ENCODE results near the gene CFAP61.
A peak's percentile ranks its signal among the peaks of the same experiment; 100 is the strongest.

Gene CFAP61

GRCh38 chr20:20160520-20160919 is 108.2 kb downstream of the CFAP61 start:
- POLR2A ChIA-PET: no interaction called here
- no peak for TF ChIP-seq ZNF23 (tag by site-specific recombination; IDR thresholded peaks at IDR 0.05; ENCODE audit: borderline replicate concordance)
- Histone ChIP-seq H3K4me1 (ENCODE audit: control insufficient read depth, insufficient read depth, low read length) (no peaks in the 10 kb centered on the region), H3K36me3 (ENCODE audit: control insufficient read depth in 2 of 2, insufficient read depth in 1 of 2, low read length in 2 of 2) (no peaks in the 10 kb centered on the region), H3K9me3 (ENCODE audit: control insufficient read depth, insufficient read depth, low read depth, low read length) (no peaks in the 10 kb centered on the region), H3K27ac (ENCODE audit: extremely low read depth, low read depth, low read length) (no peak overlapping the region), H3K4me3 (ENCODE audit: low read depth, low read length) (no peak overlapping the region)
- CTCF ChIA-PET: no interaction called here

- ChIA-PET POLR2A (no interaction called here), CTCF (interaction anchor here (0.5 kb wide), 1 partner anchor 40 kb away, joined by 4 read pairs; no protein-coding TSS in a partner anchor)
- Histone ChIP-seq H3K36me3 (ENCODE audit: control insufficient read depth in 2 of 2, insufficient read depth in 1 of 2, low read length in 2 of 2) (no peaks in the 10 kb centered on the region), H3K9me3 (ENCODE audit: control insufficient read depth, insufficient read depth, low read depth, low read length) (no peaks in the 10 kb centered on the region), H3K4me3 (ENCODE audit: low read depth, low read length) (no peak overlapping the region), H3K27ac (ENCODE audit: extremely low read depth, low read depth, low read length) (no peak overlapping the region), H3K4me1 (ENCODE audit: control insufficient read depth, insufficient read depth, low read length) (no peaks in the 10 kb centered on the region)
- no peak for TF ChIP-seq ZNF112 (tag by site-specific recombination; IDR thresholded peaks at IDR 0.05)
- TF ChIP-seq ZNF560 (tag by site-specific recombination; IDR thresholded peaks at IDR 0.05; ENCODE audit: borderline replicate concordance): no peak
- TF ChIP-seq RBAK (tag by site-specific recombination; IDR thresholded peaks at IDR 0.05): no peak
- TF ChIP-seq ZNF660 (tag by site-specific recombination; IDR thresholded peaks at IDR 0.05): no peak
- no peak for TF ChIP-seq ZNF223 (tag by site-specific recombination; IDR thresholded peaks at IDR 0.05)
Measured at GRCh38 chr20:20161611-20162010, 109.3 kb downstream of the CFAP61 start.

GRCh38 chr20:20167698-20168097 is 115.4 kb downstream of the CFAP61 start:
- POLR2A ChIA-PET: no interaction called here
- no peaks in the 10 kb centered on the region for H3K36me3 ChIP-seq (ENCODE audit: control insufficient read depth in 2 of 2, insufficient read depth in 1 of 2, low read length in 2 of 2)
- CTCF ChIA-PET: interaction anchor here (0.6 kb wide), 1 partner anchor 14 kb away, joined by 5 read pairs; no protein-coding TSS in a partner anchor
- no peak overlapping the region for H3K27ac ChIP-seq (ENCODE audit: extremely low read depth, low read depth, low read length)
- no peak overlapping the region for H3K4me3 ChIP-seq (ENCODE audit: low read depth, low read length)
- no peaks in the 10 kb centered on the region for H3K9me3 ChIP-seq (ENCODE audit: control insufficient read depth, insufficient read depth, low read depth, low read length)
- H3K4me1 ChIP-seq (ENCODE audit: control insufficient read depth, insufficient read depth, low read length): no peaks in the 10 kb centered on the region
- TF ChIP-seq ZSCAN30 (tag by site-specific recombination; IDR thresholded peaks at IDR 0.05): no peak
- TF ChIP-seq ZNF266 (tag by site-specific recombination; IDR thresholded peaks at IDR 0.05; ENCODE audit: low read depth): no peak
- no peak for TF ChIP-seq ZNF23 (tag by site-specific recombination; IDR thresholded peaks at IDR 0.05; ENCODE audit: borderline replicate concordance)
- no peak for TF ChIP-seq EGR2 (tag by site-specific recombination; IDR thresholded peaks at IDR 0.05; ENCODE audit: low read depth)
- TF ChIP-seq INSM2 (tag by site-specific recombination; IDR thresholded peaks at IDR 0.05): no peak
- TF ChIP-seq ZFP69B (tag by site-specific recombination; IDR thresholded peaks at IDR 0.05): no peak
- TF ChIP-seq PATZ1 (tag by site-specific recombination; IDR thresholded peaks at IDR 0.05): no peak

- ChIA-PET POLR2A (no interaction called here), CTCF (interaction anchor here (0.6 to 1.1 kb wide), 2 partner anchors 11 kb away, joined by 3 to 5 read pairs; no protein-coding TSS in a partner anchor)
- no peaks in the 10 kb centered on the region for H3K9me3 ChIP-seq (ENCODE audit: control insufficient read depth, insufficient read depth, low read depth, low read length)
- no peak overlapping the region for H3K27ac ChIP-seq (ENCODE audit: extremely low read depth, low read depth, low read length)
- no peaks in the 10 kb centered on the region for H3K4me1 ChIP-seq (ENCODE audit: control insufficient read depth, insufficient read depth, low read length)
- no peak overlapping the region for H3K4me3 ChIP-seq (ENCODE audit: low read depth, low read length)
- H3K36me3 ChIP-seq (ENCODE audit: control insufficient read depth in 2 of 2, insufficient read depth in 1 of 2, low read length in 2 of 2): no peaks in the 10 kb centered on the region
- TF ChIP-seq ZBTB20 (tag by site-specific recombination; IDR thresholded peaks at IDR 0.05) (no peak), ZNF211 (tag by site-specific recombination; IDR thresholded peaks at IDR 0.05; ENCODE audit: low read depth) (no peak), ELK4 (IDR thresholded peaks at IDR 0.05; ENCODE audit: borderline replicate concordance, low read depth, low read length) (no peak), PRDM4 (tag by site-specific recombination; IDR thresholded peaks at IDR 0.05) (0 out of 2 replicates have a peak, but pooled peaks have one; percentile 22), ZFHX2 (tag by site-specific recombination; conservative IDR thresholded peaks at IDR 0.05) (peak; percentile 49), FEZF1 (tag by site-specific recombination; IDR thresholded peaks at IDR 0.05) (0 out of 2 replicates have a peak, but pooled peaks have one; percentile 34), SP3 (tag by site-specific recombination; IDR thresholded peaks at IDR 0.05) (no peak), ZFP3 (tag by site-specific recombination; IDR thresholded peaks at IDR 0.05; ENCODE audit: low read depth) (no peak)
Measured at GRCh38 chr20:20173254-20173653, 120.9 kb downstream of the CFAP61 start.
